K562 (cell line): ENCODE data around the gene UNKL. TPM values are rescaled to one million over a fixed set of nuclear protein-coding genes. Genes with fewer than 3 reads are reported as not detected.

Experiments used
- ATAC-seq: fragments of 200-7000 bp; cut with Tn5 transposase; 3 replicates; pipeline ENCODE4 v1.9.1; 2020; ENCODE audit warnings: moderate library complexity
- BruUV-seq: library from RNA; stranded (reverse); fragments of 400-500 nt; replicated peaks from 2 replicates; lab custom pipeline; 2021; lab: Mats Ljungman, UMichigan
- CTCF ChIA-PET: fragments of 300-600 bp; formaldehyde crosslinking; extraction: SDS; loops from one replicate; lab custom pipeline; 2021; ENCODE audit warnings: low intra/inter-chr PET ratio; lab: Yijun Ruan, JAX
- POLR2A ChIA-PET: fragments of 300-600, 350-650 bp; sonication (Branson Sonifier 250); formaldehyde crosslinking; extraction: SDS; loops from one replicate; lab custom pipeline; 2021; ENCODE audit warnings: antibody characterized with exemption, inconsistent platforms; lab: Yijun Ruan, JAX
- DNase-seq, 4 experiments: peaks; one replicate each; pipeline versions ENCODE4 v3.0.0 to v3.0.0-alpha.2; 2011 to 2018; ENCODE audit warnings: low spot score in 3 of 4, mixed read lengths in 3 of 4; ENCODE audit errors: extremely low read depth in 1 of 4
- FAIRE-seq: peaks from 2 replicates; lab custom pipeline; 2011; peaks lifted over from hg19 to GRCh38; lab: Jason Lieb, UNC
- H2AFZ ChIP-seq: 2 replicates; pipeline ENCODE4 v1.6.0; 2011; ENCODE audit warnings: low read depth, low read length, control low read depth, inconsistent platforms
- H3K27ac ChIP-seq: fragments of 200-600 bp; 3 replicates; pipeline ENCODE4 v1.8.0; 2011; ENCODE audit warnings: low read depth, mild to moderate bottlenecking, control low read depth, inconsistent platforms, low read length, moderate library complexity, mixed read lengths; ENCODE audit errors: extremely low read depth
- H3K27me3 ChIP-seq, 2 experiments: fragments of 300-600 bp in 1 of 2; 2 replicates in 1 of 2; 3 replicates in 1 of 2; pipeline versions ENCODE4 v1.6.0 to v1.8.0; 2011; ENCODE audit warnings: inconsistent platforms in 2 of 2, low read length in 2 of 2, mild to moderate bottlenecking in 1 of 2, mixed read lengths in 1 of 2, moderate library complexity in 1 of 2; ENCODE audit not compliant: control insufficient read depth in 2 of 2, insufficient read depth in 2 of 2
- H3K36me3 ChIP-seq: fragments of 300-600 bp; 3 replicates; pipeline ENCODE4 v1.8.0; 2011; ENCODE audit warnings: mild to moderate bottlenecking, low read length, inconsistent platforms; ENCODE audit not compliant: control insufficient read depth, insufficient read depth
- H3K4me1 ChIP-seq, 2 experiments: fragments of 200-600 bp in 1 of 2; replicated peaks in 1 of 2; 2 replicates in 1 of 2; 3 replicates in 1 of 2; pipeline versions ENCODE4 v1.5.1 to v1.8.0; 2011; ENCODE audit warnings: inconsistent platforms in 2 of 2, low read length in 2 of 2, mild to moderate bottlenecking in 1 of 2, mixed read lengths in 1 of 2, moderate library complexity in 1 of 2; ENCODE audit not compliant: control insufficient read depth in 2 of 2, insufficient read depth in 2 of 2
- H3K4me2 ChIP-seq: 2 replicates; pipeline ENCODE4 v1.6.1; 2011; ENCODE audit warnings: low read length, control low read depth, inconsistent platforms, mixed read lengths; ENCODE audit not compliant: insufficient read depth
- H3K4me3 ChIP-seq: fragments of 200-600 bp; sonication (generic), shearing (Covaris generic); 2 replicates; pipeline ENCODE4 v1.5.1; 2016; ENCODE audit warnings: control low read depth, inconsistent platforms
- H3K79me2 ChIP-seq: fragments of 200-600 bp; 3 replicates; pipeline ENCODE4 v1.8.0; 2011; ENCODE audit warnings: low read length, inconsistent platforms; ENCODE audit not compliant: control insufficient read depth, insufficient read depth
- H3K9ac ChIP-seq, 2 experiments: 2 replicates each; pipeline versions ENCODE4 v1.6.0 to v1.6.1; 2011; ENCODE audit warnings: low read depth in 2 of 2, low read length in 2 of 2, control low read depth in 1 of 2, inconsistent platforms in 1 of 2, mild to moderate bottlenecking in 1 of 2, mixed read lengths in 1 of 2; ENCODE audit not compliant: insufficient read depth in 1 of 2
- H3K9me1 ChIP-seq: one replicate; pipeline ENCODE4 v1.6.0; 2011; ENCODE audit warnings: inconsistent platforms, mild to moderate bottlenecking, low read length, moderate library complexity; ENCODE audit not compliant: control insufficient read depth, insufficient read depth
- H3K9me3 ChIP-seq: replicated peaks from 2 replicates; pipeline ENCODE4 v1.5.1; 2011; ENCODE audit warnings: low read depth, low read length, inconsistent platforms; ENCODE audit not compliant: control insufficient read depth, insufficient read depth
- H4K20me1 ChIP-seq: replicated peaks from 2 replicates; pipeline ENCODE4 v1.6.1; 2011; ENCODE audit warnings: low read length, inconsistent platforms, mixed read lengths; ENCODE audit not compliant: control insufficient read depth, insufficient read depth
- CBFA2T2 ChIP-seq: fragments of 450-650 bp; conservative IDR thresholded peaks from 2 replicates; pipeline ENCODE4 v1.6.1; 2017; ENCODE audit warnings: mild to moderate bottlenecking
- KLF6 ChIP-seq: fragments of 250-450 bp; sonication (Bioruptor Pico); IDR thresholded peaks from 2 replicates; pipeline ENCODE4 v1.4.0; 2020; ENCODE audit warnings: mild to moderate bottlenecking, moderate library complexity, borderline replicate concordance
- POLR2G ChIP-seq: fragments of 200-400 bp; formaldehyde crosslinking; IDR thresholded peaks from 2 replicates; pipeline ENCODE4 v1.6.1; 2017; ENCODE audit warnings: low read depth, mild to moderate bottlenecking, antibody characterized with exemption, low read length, moderate library complexity
- POLR2H ChIP-seq: IDR thresholded peaks from 2 replicates; pipeline ENCODE4 v1.6.1; 2016; ENCODE audit warnings: missing genetic modification characterization, low read depth, mild to moderate bottlenecking, control low read depth, missing compliant biosample characterization, moderate library complexity
- RBFOX2 ChIP-seq: fragments of 200-400 bp; formaldehyde crosslinking; IDR thresholded peaks from 2 replicates; pipeline ENCODE4 v1.6.1; 2017; ENCODE audit warnings: low read depth, mild to moderate bottlenecking, low read length, moderate library complexity
- WGBS: fragments of 100-300 bp; shearing (Covaris generic); methylation state at CpG from one replicate; pipeline ENCODE4 v1.1.6; 2016; ENCODE audit warnings: low coverage, mixed read lengths; ENCODE audit not compliant: insufficient coverage; ENCODE audit errors: missing lambda C conversion rate; 5-methylcytosine and 5-hydroxymethylcytosine counted together
- in situ Hi-C: fragments of 300-500 bp; cut with MboI; formaldehyde crosslinking; loops from 4 replicates; pipeline ENCODE4 v1.15.0; 2018; ENCODE audit warnings: inconsistent platforms, mixed read lengths
- intact Hi-C: fragments of 100-400 bp; cut with micrococcal nuclease; formaldehyde crosslinking; loops from 2 replicates; pipeline ENCODE4 v1.14.2; 2022
- polyA plus RNA-seq, 8 experiments: library from polyadenylated mRNA; depleted of rRNA in 4 of 8; stranded (reverse) in 5 of 8; unstranded in 3 of 8; fragments of >200 nt; fragmentation: Nextera tagmentation in 2 of 8; fragmentation: Illumina TruSeq in 1 of 8; extraction: Ambion mirVana in 2 of 8; extraction: Trizol in 1 of 8; gene quantifications; 2 replicates each; pipeline versions ENCODE4 v1.2.1 to v1.2.3, GENCODE V29; 2011 to 2014; ENCODE audit warnings: inconsistent platforms in 1 of 8, missing spikeins in 1 of 8
- total RNA-seq, 7 experiments: library from RNA; depleted of rRNA in 6 of 7; stranded (reverse); fragments of >200 nt in 6 of 7; fragmentation: Illumina TruSeq in 2 of 7; extraction: Trizol in 2 of 7; gene quantifications; 2 replicates each; pipeline versions ENCODE4 v1.2.1 to v1.2.3, GENCODE V29; 2011 to 2021; ENCODE audit warnings: low replicate concordance in 1 of 7

The UNKL gene
- total and polyA plus RNA-seq, 9 of the 15 experiments (the other 6 are each of a cell fraction or from before 2014, with no cell fraction given) = 0.37 to 30.2 (median 5.1) TPM

DNA sequence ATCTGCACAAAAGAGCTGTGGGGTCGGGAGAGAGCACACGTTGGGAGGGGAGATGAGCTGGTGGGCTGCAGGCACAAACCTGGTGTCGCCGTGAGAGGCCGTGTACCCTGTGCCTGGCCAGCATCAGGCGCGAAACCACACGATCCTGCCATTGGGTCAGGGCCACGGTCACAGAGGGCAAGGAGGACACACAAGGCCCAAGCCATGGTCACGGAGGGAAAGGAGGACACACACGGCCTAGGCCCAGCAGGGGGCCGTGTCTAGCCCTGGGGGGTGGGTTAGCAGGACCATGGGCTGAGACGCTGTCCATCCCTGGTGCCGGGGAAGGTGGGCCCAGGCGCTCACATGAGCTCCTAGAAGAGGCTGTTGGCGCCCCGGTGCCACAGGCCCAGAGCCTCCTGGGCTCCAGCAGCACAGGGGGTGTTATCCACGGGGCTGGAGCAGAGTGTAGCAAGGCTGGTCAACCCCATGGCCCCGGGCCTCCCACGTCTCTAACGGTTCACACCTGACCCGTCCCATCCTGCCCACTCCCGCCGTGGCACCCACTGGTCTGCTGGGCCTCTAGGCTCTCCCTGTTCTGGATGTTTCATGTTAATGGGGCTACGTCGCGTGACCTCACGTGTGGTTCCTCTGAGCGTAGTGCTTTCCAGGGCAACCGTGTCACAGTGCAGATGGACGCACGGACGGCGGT lies 37.3 kb upstream of the UNKL start:
- peaks cover 0 to 19% of the 10 kb centered on the region in 2 experiments; a peak in 2 of 5 replicates for H3K4me1 ChIP-seq
- no peak; the same call in 2 of the 3 replicates for ATAC-seq
- H3K9me3 ChIP-seq = no peaks in the 10 kb centered on the region
- TF ChIP-seq RBFOX2 (0 out of 2 replicates have a peak, but pooled peaks have one; percentile 12), KLF6 (CRISPR knock-in tag) (no peak), POLR2G (peak; percentile 59), CBFA2T2 (no peak), POLR2H (tag) (no peak)
- H4K20me1 ChIP-seq = no peaks in the 10 kb centered on the region
- POLR2A ChIA-PET = interaction anchor here (0.5 kb wide), 1 partner anchor 21 kb away, joined by 3 read pairs; no protein-coding TSS in a partner anchor
- CTCF ChIA-PET = no interaction called here
- no peaks in the 10 kb centered on the region for H3K27me3 ChIP-seq
- no peak overlapping the region for H2AFZ ChIP-seq
- intact Hi-C loops = no loop called here
- H3K4me3 ChIP-seq = no peak overlapping the region
- peak overlapping the region in 1 of 2 experiments; percentile 17; a peak in 1 of 4 replicates for H3K9ac ChIP-seq
- no peak for FAIRE-seq
- no peaks in the 10 kb centered on the region for H3K79me2 ChIP-seq
- DNase-seq = no peak
- peaks cover 2% of the 10 kb centered on the region for H3K9me1 ChIP-seq
- H3K36me3 ChIP-seq = peaks cover 83% of the 10 kb centered on the region; the same call in 2 of the 3 replicates
- 92% methylated on average over 30 of the region's 34 CpGs for WGBS
- no peak overlapping the region for H3K27ac ChIP-seq
- BruUV-seq = no TSS peak
- H3K4me2 ChIP-seq = no peak overlapping the region
- in situ Hi-C loops = no loop called here
